Naive thymus-derived CD4-positive, alpha-beta T cell (primary cell): ENCODE data around the gene PSMB3. TPM values are rescaled to one million over a fixed set of nuclear protein-coding genes. Genes with fewer than 3 reads are reported as not detected.

ENCODE experiments used
- ATAC-seq: fragments of 150-1000 bp; cut with Tn5 transposase; 2 replicates; pipeline ENCODE4 v1.10.0; 2021; ENCODE audit warnings: mild to moderate bottlenecking, moderate library complexity
- CTCF ChIA-PET: fragments of 350-600 bp; sonication (Branson Sonifier 250); formaldehyde crosslinking; loops from one replicate; lab custom pipeline; 2021; ENCODE audit warnings: antibody characterized with exemption; lab: Charles Lee
- POLR2A ChIA-PET: fragments of 350-600 bp; sonication (Branson Sonifier 250); formaldehyde crosslinking; loops from one replicate; lab custom pipeline; 2021; ENCODE audit warnings: antibody characterized with exemption, inconsistent platforms; lab: Charles Lee
- DNase-seq, 9 donors: peaks; one replicate each; pipeline versions ENCODE4 v3.0.0 to v3.0.0-alpha.2; 2020 to 2022; ENCODE audit warnings: mixed read lengths in 1 of 9
- H3K27ac ChIP-seq: one replicate; pipeline ENCODE4 v1.7.0; 2013; ENCODE audit warnings: mild to moderate bottlenecking, low read depth, low read length, moderate library complexity
- H3K27me3 ChIP-seq, 2 donors: one replicate each; pipeline ENCODE4 v1.7.0; 2013; ENCODE audit warnings: low read length in 2 of 2, mild to moderate bottlenecking in 2 of 2, moderate library complexity in 2 of 2; ENCODE audit not compliant: control insufficient read depth in 2 of 2, insufficient read depth in 2 of 2
- H3K36me3 ChIP-seq, 3 experiments: 1 replicate in 2 of 3; 2 replicates in 1 of 3; pipeline ENCODE4 v1.7.0; 2013; ENCODE audit warnings: low read length in 3 of 3, mild to moderate bottlenecking in 3 of 3, moderate library complexity in 1 of 3; ENCODE audit not compliant: insufficient read depth in 3 of 3, control insufficient read depth in 2 of 3
- H3K4me1 ChIP-seq, 2 donors: one replicate each; pipeline ENCODE4 v1.7.0; 2013; ENCODE audit warnings: low read length in 2 of 2, mild to moderate bottlenecking in 2 of 2, moderate library complexity in 1 of 2; ENCODE audit not compliant: control insufficient read depth in 2 of 2, insufficient read depth in 2 of 2
- H3K4me3 ChIP-seq: 2 replicates; pipeline ENCODE4 v1.7.0; 2013; ENCODE audit warnings: mild to moderate bottlenecking, low read length
- H3K9me3 ChIP-seq, 3 experiments: 1 replicate in 2 of 3; 2 replicates in 1 of 3; pipeline ENCODE4 v1.7.0; 2013; ENCODE audit warnings: low read length in 3 of 3; ENCODE audit not compliant: control insufficient read depth in 2 of 3
- H3K27ac Mint-ChIP-seq, 9 donors: one replicate each; pipeline ENCODE4 v1.8.0; 2020 to 2022; ENCODE audit warnings: mixed read lengths in 9 of 9, mild to moderate bottlenecking in 8 of 9, moderate library complexity in 5 of 9, inconsistent platforms in 2 of 9
- H3K27me3 Mint-ChIP-seq, 5 donors: one replicate each; pipeline ENCODE4 v1.8.0; 2021 to 2022; ENCODE audit warnings: mixed read lengths in 5 of 5, mild to moderate bottlenecking in 1 of 5
- H3K36me3 Mint-ChIP-seq, 5 donors: one replicate each; pipeline ENCODE4 v1.8.0; 2020 to 2022; ENCODE audit warnings: mixed read lengths in 5 of 5, mild to moderate bottlenecking in 3 of 5, inconsistent platforms in 1 of 5
- H3K4me1 Mint-ChIP-seq, 7 donors: one replicate each; pipeline ENCODE4 v1.8.0; 2020 to 2022; ENCODE audit warnings: mixed read lengths in 7 of 7, mild to moderate bottlenecking in 3 of 7, inconsistent platforms in 1 of 7
- H3K4me3 Mint-ChIP-seq, 10 donors: one replicate each; pipeline ENCODE4 v1.8.0; 2020 to 2022; ENCODE audit warnings: mild to moderate bottlenecking in 10 of 10, mixed read lengths in 10 of 10, moderate library complexity in 6 of 10, inconsistent platforms in 2 of 10
- H3K9me3 Mint-ChIP-seq, 11 donors: one replicate each; pipeline ENCODE4 v1.8.0; 2020 to 2022; ENCODE audit warnings: mixed read lengths in 11 of 11, mild to moderate bottlenecking in 4 of 11, inconsistent platforms in 1 of 11, moderate library complexity in 1 of 11
- intact Hi-C, 2 donors: fragments of 100-400 bp; cut with micrococcal nuclease; formaldehyde crosslinking; loops; one replicate each; pipeline ENCODE4 v1.15.1; 2023
- polyA plus RNA-seq, 2 donors: library from polyadenylated mRNA; unstranded; fragments of 300-500 nt; fragmentation: Illumina TruSeq; gene quantifications; one replicate each; pipeline ENCODE4 v1.2.3, GENCODE V29; 2021
- total RNA-seq, 6 experiments: library from RNA in 5 of 6; stranded (reverse) in 5 of 6; gene quantifications; 1 replicate in 5 of 6; 2 replicates in 1 of 6; pipeline ENCODE4 v1.2.3 and lab custom pipeline; 2021 to 2026

PSMB3 gene
- total and polyA plus RNA-seq, 7 experiments from 2014 or later, result 60.8 to 410 (median 102) TPM

- no peak for ATAC-seq
- ChIA-PET POLR2A (interaction anchor here (0.8 to 14.1 kb wide), 4 partner anchors 10 to 21 kb away, joined by 3 to 317 read pairs (median 8); partner anchors contain the start of gene CISD3), CTCF (interaction anchor here (1.5 to 1.6 kb wide), 2 partner anchors 19 to 25 kb away, joined by 6 to 8 read pairs; no protein-coding TSS in a partner anchor)
- Histone ChIP-seq H3K27me3 (no peaks in the 10 kb centered on the region), H3K4me3 (no peak overlapping the region), H3K36me3 (peaks cover 17 to 79% (median 28%) of the 10 kb centered on the region in 3 experiments), H3K9me3 (no peaks in the 10 kb centered on the region), H3K4me1 (peaks cover 15 to 22% of the 10 kb centered on the region in 2 donors), H3K27ac (peak overlapping the region; percentile 18)
- Mint-ChIP-seq H3K4me3 (no peak overlapping the region), H3K36me3 (peaks cover 8 to 46% (median 12%) of the 10 kb centered on the region in 5 donors), H3K9me3 (no peaks in the 10 kb centered on the region), H3K27me3 (no peaks in the 10 kb centered on the region), H3K27ac (peak overlapping the region; percentile 36 to 85 (median 69)), H3K4me1 (peaks cover 41 to 57% (median 49%) of the 10 kb centered on the region in 7 donors)
- no peak for DNase-seq
- intact Hi-C loops, result no loop called here
Measured at GRCh38 chr17:38709864-38710603, 42.5 kb upstream of the PSMB3 start.

- Histone ChIP-seq H3K4me1 (peaks cover 15 to 22% of the 10 kb centered on the region in 2 donors), H3K9me3 (no peaks in the 10 kb centered on the region), H3K36me3 (peaks cover 17 to 84% (median 28%) of the 10 kb centered on the region in 3 experiments), H3K27me3 (no peaks in the 10 kb centered on the region), H3K4me3 (no peak overlapping the region), H3K27ac (peak overlapping the region; percentile 18)
- CTCF ChIA-PET, result interaction anchor here (0.9 to 1.6 kb wide), 3 partner anchors 18 to 24 kb away, joined by 5 to 8 read pairs (median 6); partner anchors contain the start of gene CISD3
- Mint-ChIP-seq H3K27ac (peak overlapping the region in 7 of 9 donors; percentile 36 to 77 (median 61)), H3K9me3 (no peaks in the 10 kb centered on the region), H3K27me3 (no peaks in the 10 kb centered on the region), H3K36me3 (peaks cover 8 to 49% (median 12%) of the 10 kb centered on the region in 5 donors), H3K4me3 (no peak overlapping the region), H3K4me1 (peaks cover 41 to 62% (median 49%) of the 10 kb centered on the region in 7 donors)
- ATAC-seq (no peak), DNase-seq (no peak)
- POLR2A ChIA-PET, result interaction anchor here (0.8 to 14.1 kb wide), 4 partner anchors 10 to 21 kb away, joined by 3 to 317 read pairs (median 8); partner anchors contain the start of gene CISD3
- intact Hi-C loops, result no loop called here
Measured at GRCh38 chr17:38710604-38710962, 42.0 kb upstream of the PSMB3 start.

DNA sequence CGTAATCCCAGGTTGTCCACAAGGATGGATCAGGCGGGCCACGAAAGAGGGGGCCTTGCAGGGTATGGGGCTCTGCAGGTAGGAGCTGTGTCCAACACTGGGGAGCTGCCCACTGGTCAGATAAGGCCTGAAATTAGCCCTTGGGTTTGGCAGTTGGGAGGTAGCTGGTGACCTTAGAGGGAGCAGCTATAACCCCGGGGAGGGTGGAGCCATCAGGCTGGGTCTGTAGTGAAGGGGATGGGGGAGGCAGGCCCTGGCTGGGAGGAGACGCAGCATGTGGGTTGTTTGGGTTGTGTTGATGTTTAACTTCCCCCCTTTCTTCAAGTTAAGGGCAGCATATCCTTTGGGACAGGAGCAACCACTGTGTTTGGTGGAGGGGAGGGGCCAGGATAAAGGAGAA is 41.6 kb upstream of the PSMB3 start:
- DNase-seq (no peak), ATAC-seq (no peak)
- Histone ChIP-seq H3K9me3 (no peaks in the 10 kb centered on the region), H3K4me1 (peaks cover 15 to 22% of the 10 kb centered on the region in 2 donors), H3K36me3 (peaks cover 19 to 88% (median 28%) of the 10 kb centered on the region in 3 experiments), H3K4me3 (no peak overlapping the region), H3K27me3 (no peaks in the 10 kb centered on the region), H3K27ac (no peak overlapping the region)
- Mint-ChIP-seq H3K27me3 (no peaks in the 10 kb centered on the region), H3K36me3 (peaks cover 8 to 53% (median 12%) of the 10 kb centered on the region in 5 donors), H3K4me1 (peaks cover 45 to 66% (median 49%) of the 10 kb centered on the region in 7 donors), H3K4me3 (no peak overlapping the region), H3K27ac (peak overlapping the region in 5 of 9 donors; percentile 28 to 77 (median 58)), H3K9me3 (no peaks in the 10 kb centered on the region)
- intact Hi-C loops, result no loop called here
- POLR2A ChIA-PET, result interaction anchor here (0.8 to 14.1 kb wide), 3 partner anchors 11 to 20 kb away, joined by 3 to 317 read pairs (median 13); partner anchors contain the start of gene CISD3
- CTCF ChIA-PET, result interaction anchor here (0.9 to 1.6 kb wide), 3 partner anchors 18 to 24 kb away, joined by 5 to 8 read pairs (median 6); partner anchors contain the start of gene CISD3

- H3K27me3 Mint-ChIP-seq, result no peaks in the 10 kb centered on the region
- H3K4me3 ChIP-seq, result no peak overlapping the region
- intact Hi-C loops, result no loop called here
- no peak for ATAC-seq
- peaks cover 8 to 58% (median 15%) of the 10 kb centered on the region in 5 donors for H3K36me3 Mint-ChIP-seq
- no peaks in the 10 kb centered on the region for H3K27me3 ChIP-seq
- H3K27ac Mint-ChIP-seq, result peak overlapping the region in 4 of 9 donors; percentile 28 to 69 (median 46)
- H3K27ac ChIP-seq, result no peak overlapping the region
- H3K4me1 ChIP-seq, result peaks cover 13 to 16% of the 10 kb centered on the region in 2 donors
- no peaks in the 10 kb centered on the region for H3K9me3 ChIP-seq
- H3K4me1 Mint-ChIP-seq, result peaks cover 42 to 62% (median 53%) of the 10 kb centered on the region in 7 donors
- ChIA-PET CTCF (no interaction called here), POLR2A (interaction anchor here (0.8 to 14.1 kb wide), 3 partner anchors 10 to 19 kb away, joined by 3 to 317 read pairs (median 3); no protein-coding TSS in a partner anchor)
- DNase-seq, result no peak
- no peaks in the 10 kb centered on the region for H3K9me3 Mint-ChIP-seq
- peaks cover 29 to 98% (median 37%) of the 10 kb centered on the region in 3 experiments for H3K36me3 ChIP-seq
- no peak overlapping the region for H3K4me3 Mint-ChIP-seq
Measured at GRCh38 chr17:38711792-38712571, 40.6 kb upstream of the PSMB3 start.

DNA sequence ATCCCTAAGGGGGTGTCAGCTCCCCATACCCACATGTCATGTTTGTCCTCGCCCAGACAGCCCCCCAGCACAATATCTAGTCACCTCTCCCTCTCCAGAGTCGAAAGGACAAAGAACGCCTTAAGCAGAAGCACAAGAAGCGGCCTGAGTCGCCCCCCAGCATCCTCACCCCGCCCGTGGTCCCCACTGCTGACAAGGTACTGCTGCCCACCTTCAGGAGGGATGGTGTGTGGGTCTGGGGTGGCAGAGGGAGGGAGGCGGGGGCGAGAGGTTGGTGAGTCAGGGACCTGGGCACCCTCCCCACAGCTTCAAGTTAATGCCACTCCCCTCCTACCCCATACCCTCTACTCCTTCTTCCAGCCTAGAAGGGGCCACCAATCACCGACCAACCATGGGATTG is 39.9 kb upstream of the PSMB3 start:
- Histone ChIP-seq H3K4me3 (no peak overlapping the region), H3K27me3 (no peaks in the 10 kb centered on the region), H3K36me3 (peaks cover 29 to 100% (median 43%) of the 10 kb centered on the region in 3 experiments), H3K27ac (no peak overlapping the region), H3K4me1 (peaks cover 7 to 10% of the 10 kb centered on the region in 2 donors), H3K9me3 (no peaks in the 10 kb centered on the region)
- DNase-seq (no peak), ATAC-seq (no peak)
- POLR2A ChIA-PET, result interaction anchor here (0.5 to 14.1 kb wide), 5 partner anchors 9 to 1119 kb away, joined by 3 to 317 read pairs (median 3); no protein-coding TSS in a partner anchor
- intact Hi-C loops, result no loop called here
- Mint-ChIP-seq H3K36me3 (peaks cover 8 to 61% (median 16%) of the 10 kb centered on the region in 5 donors), H3K27ac (peak overlapping the region in 3 of 9 donors; percentile 41 to 69 (median 52)), H3K9me3 (no peaks in the 10 kb centered on the region), H3K27me3 (no peaks in the 10 kb centered on the region), H3K4me1 (peaks cover 36 to 59% (median 48%) of the 10 kb centered on the region in 7 donors), H3K4me3 (no peak overlapping the region)
- CTCF ChIA-PET, result no interaction called here
